Parathyroid adenoma (tissue), 2 donors: ENCODE data around the gene CADM1.

Experiments used
- H2AFZ ChIP-seq: fragments of 300-600 bp; sonication (generic); one replicate; pipeline ENCODE4 v1.7.0; 2017; ENCODE audit warnings: antibody characterized with exemption, mild to moderate bottlenecking
- H3K27ac ChIP-seq: fragments of 300-600 bp; sonication (generic); one replicate; pipeline ENCODE4 v1.7.0; 2017
- H3K27me3 ChIP-seq: fragments of 300-600 bp; sonication (generic); one replicate; pipeline ENCODE4 v1.7.0; 2017; ENCODE audit warnings: low read length; ENCODE audit not compliant: control insufficient read depth, insufficient read depth
- H3K36me3 ChIP-seq: fragments of 300-600 bp; sonication (generic); one replicate; pipeline ENCODE4 v1.7.0; 2017; ENCODE audit warnings: low read length; ENCODE audit not compliant: control insufficient read depth, insufficient read depth
- H3K4me1 ChIP-seq: fragments of 300-600 bp; sonication (generic); one replicate; pipeline ENCODE4 v1.7.0; 2017; ENCODE audit warnings: control low read depth
- H3K4me2 ChIP-seq: fragments of 300-600 bp; sonication (generic); one replicate; pipeline ENCODE4 v1.7.0; 2017; ENCODE audit warnings: low read length
- H3K4me3 ChIP-seq: fragments of 300-600 bp; sonication (generic); one replicate; pipeline ENCODE4 v1.7.0; 2017; ENCODE audit warnings: low read depth, low read length
- H3K79me2 ChIP-seq: fragments of 300-600 bp; sonication (generic); one replicate; pipeline ENCODE4 v1.7.0; 2017; ENCODE audit warnings: control low read depth
- H3K9ac ChIP-seq: fragments of 300-600 bp; sonication (generic); one replicate; pipeline ENCODE4 v1.7.0; 2017; ENCODE audit warnings: mild to moderate bottlenecking
- H3K9me3 ChIP-seq: fragments of 300-600 bp; sonication (generic); one replicate; pipeline ENCODE4 v1.7.0; 2017; ENCODE audit warnings: low read length; ENCODE audit not compliant: control insufficient read depth
- CTCF ChIP-seq: fragments of 300-600 bp; sonication (generic); IDR thresholded peaks from one replicate; pipeline ENCODE4 v1.7.0; 2017; ENCODE audit warnings: antibody characterized with exemption, mild to moderate bottlenecking
- donor health status: primary hyperparathyroidism.

Gene CADM1

GRCh38 chr11:115257270-115257669 lies 246.9 kb downstream of the CADM1 start:
- no peak overlapping the region for H3K4me2 ChIP-seq
- H3K79me2 ChIP-seq = no peaks in the 10 kb centered on the region
- H3K9ac ChIP-seq = no peak overlapping the region
- H3K36me3 ChIP-seq = no peaks in the 10 kb centered on the region
- no peak overlapping the region for H2AFZ ChIP-seq
- TF ChIP-seq CTCF = no peak
- H3K27me3 ChIP-seq = no peaks in the 10 kb centered on the region
- H3K27ac ChIP-seq = no peak overlapping the region
- no peaks in the 10 kb centered on the region for H3K9me3 ChIP-seq
- H3K4me3 ChIP-seq = no peak overlapping the region
- no peaks in the 10 kb centered on the region for H3K4me1 ChIP-seq

GRCh38 chr11:115256397-115257197 lies 247.6 kb downstream of the CADM1 start:
- Histone ChIP-seq H3K9ac (no peak overlapping the region), H2AFZ (no peak overlapping the region), H3K79me2 (no peaks in the 10 kb centered on the region), H3K4me2 (no peak overlapping the region), H3K4me1 (no peaks in the 10 kb centered on the region), H3K27ac (no peak overlapping the region), H3K4me3 (no peak overlapping the region), H3K36me3 (no peaks in the 10 kb centered on the region), H3K9me3 (no peaks in the 10 kb centered on the region), H3K27me3 (no peaks in the 10 kb centered on the region)
- TF ChIP-seq CTCF = no peak

GRCh38 chr11:115255006-115255762 lies 249.0 kb downstream of the CADM1 start:
- H3K27ac ChIP-seq = no peak overlapping the region

GRCh38 chr11:115251126-115251525 lies 253.1 kb downstream of the CADM1 start:
- Histone ChIP-seq H3K4me2 (no peak overlapping the region), H2AFZ (no peak overlapping the region), H3K27me3 (no peaks in the 10 kb centered on the region), H3K27ac (no peak overlapping the region), H3K4me3 (no peak overlapping the region), H3K79me2 (no peaks in the 10 kb centered on the region), H3K36me3 (no peaks in the 10 kb centered on the region), H3K4me1 (no peaks in the 10 kb centered on the region), H3K9me3 (no peaks in the 10 kb centered on the region), H3K9ac (no peak overlapping the region)
- TF ChIP-seq CTCF = no peak

More at GRCh38 chr11:115255006-115255762, 249.0 kb downstream of the CADM1 start:
- no peaks in the 10 kb centered on the region for H3K27me3 ChIP-seq
- H3K9me3 ChIP-seq = no peaks in the 10 kb centered on the region
- H3K9ac ChIP-seq = no peak overlapping the region
- no peak overlapping the region for H3K4me2 ChIP-seq
- no peaks in the 10 kb centered on the region for H3K4me1 ChIP-seq
- H2AFZ ChIP-seq = no peak overlapping the region
- no peaks in the 10 kb centered on the region for H3K36me3 ChIP-seq
- H3K4me3 ChIP-seq = no peak overlapping the region
- H3K79me2 ChIP-seq = no peaks in the 10 kb centered on the region
- no peak for TF ChIP-seq CTCF
